Body of pancreas (tissue), 4 donors: Measurements from ENCODE around the gene VTI1A. TPM values are rescaled to one million over a fixed set of nuclear protein-coding genes. Genes with fewer than 3 reads are reported as not detected.

Experiments
- ATAC-seq: fragments of 150-250 bp; one replicate; pipeline ENCODE4 v1.9.1; 2016
- DNase-seq, 4 donors: peaks; one replicate each; pipeline ENCODE4 v3.0.0-alpha.2; 2019
- H3K27ac ChIP-seq, 4 donors: fragments of 200-600 bp; sonication (generic); 1 replicate in 3 of 4; 2 replicates in 1 of 4; pipeline versions ENCODE4 v1.5.1 to v1.6.1; 2016 to 2019; ENCODE audit warnings: mild to moderate bottlenecking in 1 of 4, mixed read lengths in 1 of 4, moderate library complexity in 1 of 4
- H3K27me3 ChIP-seq, 2 donors: fragments of 200-600 bp; sonication (generic); one replicate each; pipeline ENCODE4 v1.6.0; 2016; ENCODE audit warnings: mild to moderate bottlenecking in 1 of 2
- H3K36me3 ChIP-seq, 2 donors: fragments of 200-600 bp; sonication (generic); replicated peaks in 1 of 2; 2 replicates each; pipeline ENCODE4 v1.5.1; 2016; ENCODE audit warnings: low read depth in 2 of 2; ENCODE audit not compliant: insufficient read depth in 1 of 2
- H3K4me1 ChIP-seq: fragments of 200-600 bp; sonication (generic); one replicate; pipeline ENCODE4 v1.6.0; 2016
- H3K4me3 ChIP-seq, 2 donors: fragments of 200-600 bp; sonication (generic); 1 replicate in 1 of 2; 2 replicates in 1 of 2; pipeline ENCODE4 v1.5.1; 2016 to 2019
- H3K9me3 ChIP-seq, 3 donors: fragments of 200-600 bp; sonication (generic); 1 replicate in 2 of 3; 2 replicates in 1 of 3; pipeline ENCODE4 v1.5.1; 2016
- POLR2A ChIP-seq, 3 donors: fragments of 450-650 bp; IDR thresholded peaks; one replicate each; pipeline ENCODE4 v1.6.1; 2016; ENCODE audit warnings: antibody characterized with exemption in 3 of 3, mild to moderate bottlenecking in 2 of 3
- WGBS, 2 donors: methylation state at CpG; one replicate each; pipeline ENCODE4 v1.1.5; 2017; 5-methylcytosine and 5-hydroxymethylcytosine counted together
- intact Hi-C: fragments of 100-400 bp; cut with DNase I; formaldehyde crosslinking; loops from one replicate; pipeline ENCODE4 v1.15.1; 2023
- total RNA-seq, 2 donors: library from RNA; depleted of rRNA; stranded (reverse); fragments of >200 nt; gene quantifications; one replicate each; pipeline ENCODE4 v1.1.0, GENCODE V29; 2016
- TF ChIP-seq, protein P1 (sequence below), 7 experiments: fragments of 450-650 bp in 4 of 7; fragments of 200-600 bp in 3 of 7; sonication (generic) in 3 of 7; IDR thresholded peaks; one replicate each; pipeline ENCODE4 v1.5.1; 2016 to 2019; ENCODE audit warnings: antibody characterized with exemption in 7 of 7

Gene VTI1A
- total RNA-seq, 2 donors from 2014 or later, result 28.3 to 84.4 TPM

DNA sequence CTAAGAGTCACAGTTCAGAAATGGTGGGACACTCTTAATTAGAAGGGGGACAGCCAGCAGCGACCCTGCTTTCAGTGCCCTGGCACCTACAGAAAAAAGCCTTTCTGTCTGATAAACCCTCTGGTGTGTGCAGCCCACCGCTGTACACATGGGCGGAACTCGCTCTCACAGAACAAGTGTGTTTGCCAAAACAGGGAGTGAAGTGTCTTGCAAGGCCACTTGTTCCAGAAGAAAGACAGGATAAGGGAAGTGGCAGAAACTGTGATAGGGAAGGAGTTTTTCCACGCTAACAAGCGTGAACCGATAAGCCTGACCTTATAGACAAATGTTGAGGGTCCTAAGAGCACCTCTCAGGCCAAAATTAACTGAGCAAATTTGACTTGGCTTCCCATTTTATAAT lies 299.3 kb downstream of the VTI1A start:
- no peak for TF ChIP-seq POLR2A (IDR thresholded peaks at IDR 0.05)
- TF ChIP-seq, protein P1, sequence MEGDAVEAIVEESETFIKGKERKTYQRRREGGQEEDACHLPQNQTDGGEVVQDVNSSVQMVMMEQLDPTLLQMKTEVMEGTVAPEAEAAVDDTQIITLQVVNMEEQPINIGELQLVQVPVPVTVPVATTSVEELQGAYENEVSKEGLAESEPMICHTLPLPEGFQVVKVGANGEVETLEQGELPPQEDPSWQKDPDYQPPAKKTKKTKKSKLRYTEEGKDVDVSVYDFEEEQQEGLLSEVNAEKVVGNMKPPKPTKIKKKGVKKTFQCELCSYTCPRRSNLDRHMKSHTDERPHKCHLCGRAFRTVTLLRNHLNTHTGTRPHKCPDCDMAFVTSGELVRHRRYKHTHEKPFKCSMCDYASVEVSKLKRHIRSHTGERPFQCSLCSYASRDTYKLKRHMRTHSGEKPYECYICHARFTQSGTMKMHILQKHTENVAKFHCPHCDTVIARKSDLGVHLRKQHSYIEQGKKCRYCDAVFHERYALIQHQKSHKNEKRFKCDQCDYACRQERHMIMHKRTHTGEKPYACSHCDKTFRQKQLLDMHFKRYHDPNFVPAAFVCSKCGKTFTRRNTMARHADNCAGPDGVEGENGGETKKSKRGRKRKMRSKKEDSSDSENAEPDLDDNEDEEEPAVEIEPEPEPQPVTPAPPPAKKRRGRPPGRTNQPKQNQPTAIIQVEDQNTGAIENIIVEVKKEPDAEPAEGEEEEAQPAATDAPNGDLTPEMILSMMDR (IDR thresholded peaks at IDR 0.05), result no peak
- H3K4me1 ChIP-seq, result peaks cover 60% of the 10 kb centered on the region
- no peak for DNase-seq

DNA sequence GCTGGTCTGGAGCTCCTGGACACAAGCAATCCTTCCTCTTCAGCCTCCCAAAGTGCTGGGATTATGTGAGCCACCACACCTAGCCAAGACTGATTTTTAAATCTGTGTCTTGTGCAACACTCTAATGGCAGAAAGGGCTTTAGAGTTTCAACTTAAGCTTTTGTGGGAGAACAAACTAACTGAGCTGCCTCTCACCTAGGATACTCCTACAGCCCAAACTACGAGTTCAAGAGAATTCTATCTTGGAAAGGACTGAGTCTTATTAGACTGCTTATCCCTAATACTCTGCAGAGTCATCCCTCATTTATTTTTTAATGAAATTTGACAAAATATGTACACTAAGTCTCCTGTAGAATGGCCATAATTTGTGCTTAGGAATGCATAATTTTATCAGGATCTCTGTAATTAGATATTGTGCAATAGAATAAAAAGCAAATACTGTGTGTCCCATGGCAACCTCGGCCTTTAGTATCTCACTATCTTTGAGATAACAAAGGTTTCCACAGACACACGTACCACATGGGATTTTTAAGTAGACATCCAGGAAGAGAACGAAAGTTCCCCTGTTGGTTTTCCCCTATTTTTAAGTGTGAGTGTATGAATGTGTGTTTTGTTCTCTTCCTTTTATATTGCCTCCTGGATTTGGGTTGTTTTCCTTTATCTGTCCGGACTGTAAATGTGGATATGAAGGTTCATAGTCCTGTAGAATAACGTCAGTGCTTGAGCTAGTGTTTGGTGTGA lies 303.6 kb downstream of the VTI1A start:
- WGBS, 2 donors, result 23 to 29% methylated on average over 6 of the region's 6 CpGs
- intact Hi-C loops, result no loop called here
- ATAC-seq, result peak; percentile 72
- Histone ChIP-seq H3K4me3 (no peak overlapping the region), H3K4me1 (peaks cover 26% of the 10 kb centered on the region), H3K36me3 (no peaks in the 10 kb centered on the region), H3K27ac (peak overlapping the region in 2 of 4 donors; percentile 10 to 61), H3K27me3 (no peaks in the 10 kb centered on the region), H3K9me3 (no peaks in the 10 kb centered on the region)
- TF ChIP-seq POLR2A (IDR thresholded peaks at IDR 0.05), result no peak
- TF ChIP-seq, protein P1 (IDR thresholded peaks at IDR 0.05), result no peak
- peak in 1 of 4 donors; percentile 33 for DNase-seq

More for the DNA sequence above, 299.3 kb downstream of the VTI1A start:
- H3K27ac ChIP-seq, result no peak overlapping the region
- no peak overlapping the region for H3K4me3 ChIP-seq
- 23 to 41% methylated on average over 7 of the region's 7 CpGs for WGBS, 2 donors
- no peaks in the 10 kb centered on the region for H3K9me3 ChIP-seq
- intact Hi-C loops, result no loop called here
- no peaks in the 10 kb centered on the region for H3K27me3 ChIP-seq
- ATAC-seq, result no peak
- no peaks in the 10 kb centered on the region for H3K36me3 ChIP-seq

DNA sequence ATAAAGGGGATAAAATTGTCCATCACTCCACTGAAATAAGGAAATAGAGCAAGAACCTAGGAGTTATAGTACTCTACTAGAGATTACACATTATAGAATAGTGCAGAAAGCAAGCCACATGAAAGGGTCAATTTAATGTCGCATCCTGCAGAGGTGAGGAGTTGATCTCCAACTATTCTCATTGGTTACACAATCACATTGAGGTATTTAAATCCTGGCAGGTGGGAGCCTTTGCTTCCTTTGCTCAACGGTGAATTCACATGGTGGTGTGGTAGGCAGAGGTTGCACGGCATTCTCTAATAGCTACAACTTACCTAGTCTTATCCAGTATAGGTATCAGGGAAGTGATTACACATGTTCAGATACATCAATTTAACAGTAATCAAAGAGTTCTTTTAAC lies 304.6 kb downstream of the VTI1A start:
- H3K9me3 ChIP-seq, result no peaks in the 10 kb centered on the region
- no peak overlapping the region for H3K4me3 ChIP-seq
- H3K4me1 ChIP-seq, result peaks cover 15% of the 10 kb centered on the region
- H3K27me3 ChIP-seq, result no peaks in the 10 kb centered on the region
- TF ChIP-seq POLR2A (IDR thresholded peaks at IDR 0.05), result no peak
- TF ChIP-seq, protein P1 (IDR thresholded peaks at IDR 0.05), result no peak
- ATAC-seq, result no peak
- H3K36me3 ChIP-seq, result no peaks in the 10 kb centered on the region
- intact Hi-C loops, result no loop called here
- no peak for DNase-seq
- no peak overlapping the region for H3K27ac ChIP-seq
- 91 to 94% methylated on average over 3 of the region's 3 CpGs for WGBS, 2 donors

DNA sequence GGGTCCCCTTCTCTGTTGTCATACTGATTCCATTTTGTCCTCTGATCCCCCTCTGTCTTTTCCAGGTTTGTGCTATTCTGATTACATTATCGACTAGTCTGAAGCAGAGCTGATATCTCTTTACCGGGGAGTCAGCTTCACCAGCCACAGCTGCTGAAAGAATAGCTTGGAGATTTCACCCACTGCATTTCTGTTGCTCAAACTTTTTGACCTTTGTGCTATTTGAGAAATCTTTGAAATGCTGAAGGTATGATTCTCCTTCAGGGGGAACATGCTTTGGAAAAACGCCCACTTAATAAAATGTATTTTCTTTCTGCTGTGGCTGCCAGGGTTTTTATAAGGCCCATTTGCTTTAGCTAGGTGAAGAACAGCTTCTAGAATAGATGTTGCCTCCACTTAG lies 305.3 kb downstream of the VTI1A start:
- ATAC-seq (no peak), DNase-seq (no peak)
- H3K27me3 ChIP-seq, result no peaks in the 10 kb centered on the region
- H3K36me3 ChIP-seq, result no peaks in the 10 kb centered on the region
- H3K4me3 ChIP-seq, result no peak overlapping the region
- H3K27ac ChIP-seq, result no peak overlapping the region
- intact Hi-C loops, result no loop called here
- H3K4me1 ChIP-seq, result peaks cover 13% of the 10 kb centered on the region
- WGBS, 2 donors, result 38 to 56% methylated on average over 3 of the region's 3 CpGs
- no peak for TF ChIP-seq POLR2A (IDR thresholded peaks at IDR 0.05)
- no peaks in the 10 kb centered on the region for H3K9me3 ChIP-seq

DNA sequence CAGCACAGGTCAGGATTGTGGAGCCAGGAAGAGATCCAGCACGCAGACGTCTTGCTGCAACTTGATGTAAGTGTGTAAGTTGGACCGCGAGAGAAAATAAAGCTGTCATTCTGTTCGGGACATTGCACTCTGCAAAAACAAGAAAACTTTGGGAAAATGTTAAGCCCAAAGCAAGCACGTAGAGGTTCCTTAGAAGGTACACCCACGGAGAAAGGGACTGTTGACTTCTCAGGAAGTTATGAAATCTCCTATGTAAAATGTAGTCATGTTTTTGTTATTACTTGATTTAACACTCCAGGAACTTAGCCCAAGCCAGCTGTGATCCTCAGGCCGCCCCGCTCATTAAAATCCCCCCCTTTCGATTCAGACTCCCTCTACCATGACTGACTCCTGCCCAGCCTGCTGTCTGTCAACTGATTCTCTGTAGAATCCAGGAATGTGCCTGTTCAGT lies 307.0 kb downstream of the VTI1A start:
- no peaks in the 10 kb centered on the region for H3K36me3 ChIP-seq
- H3K4me3 ChIP-seq, result no peak overlapping the region
- H3K4me1 ChIP-seq, result peaks cover 13% of the 10 kb centered on the region
- no peaks in the 10 kb centered on the region for H3K9me3 ChIP-seq
- DNase-seq, result no peak
- ATAC-seq, result no peak
- intact Hi-C loops, result no loop called here
- no peak for TF ChIP-seq POLR2A (IDR thresholded peaks at IDR 0.05)
- TF ChIP-seq, protein P1 (IDR thresholded peaks at IDR 0.05), result no peak
- H3K27ac ChIP-seq, result no peak overlapping the region
- H3K27me3 ChIP-seq, result no peaks in the 10 kb centered on the region
- 75 to 82% methylated on average over 10 of the region's 10 CpGs for WGBS, 2 donors
